ENCODE measurements around the gene PALS2.

Gene PALS2

DNA sequence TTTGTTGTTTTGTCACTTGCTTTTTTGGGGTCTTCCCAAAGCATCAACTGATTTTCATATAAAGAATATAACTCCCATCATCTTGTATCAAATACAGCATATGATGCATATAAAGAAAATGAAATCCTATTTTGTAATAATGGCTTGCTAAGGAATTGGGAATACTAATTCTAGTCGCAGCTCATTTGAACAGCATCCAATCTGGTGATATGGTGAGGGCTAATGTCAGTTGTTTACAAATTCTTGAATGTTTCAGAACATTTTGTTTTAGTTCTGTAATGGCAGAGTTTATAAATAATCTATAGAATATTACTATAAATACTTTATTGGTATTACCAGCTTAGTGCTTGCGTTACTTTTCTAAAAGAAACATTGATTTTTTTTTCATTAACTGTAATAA is 8.9 kb downstream of the PALS2 start:
- no peak overlapping the region for H3K4me3 ChIP-seq (replicated peaks; ENCODE audit: low read depth, low read length)
- TF ChIP-seq, protein P1, sequence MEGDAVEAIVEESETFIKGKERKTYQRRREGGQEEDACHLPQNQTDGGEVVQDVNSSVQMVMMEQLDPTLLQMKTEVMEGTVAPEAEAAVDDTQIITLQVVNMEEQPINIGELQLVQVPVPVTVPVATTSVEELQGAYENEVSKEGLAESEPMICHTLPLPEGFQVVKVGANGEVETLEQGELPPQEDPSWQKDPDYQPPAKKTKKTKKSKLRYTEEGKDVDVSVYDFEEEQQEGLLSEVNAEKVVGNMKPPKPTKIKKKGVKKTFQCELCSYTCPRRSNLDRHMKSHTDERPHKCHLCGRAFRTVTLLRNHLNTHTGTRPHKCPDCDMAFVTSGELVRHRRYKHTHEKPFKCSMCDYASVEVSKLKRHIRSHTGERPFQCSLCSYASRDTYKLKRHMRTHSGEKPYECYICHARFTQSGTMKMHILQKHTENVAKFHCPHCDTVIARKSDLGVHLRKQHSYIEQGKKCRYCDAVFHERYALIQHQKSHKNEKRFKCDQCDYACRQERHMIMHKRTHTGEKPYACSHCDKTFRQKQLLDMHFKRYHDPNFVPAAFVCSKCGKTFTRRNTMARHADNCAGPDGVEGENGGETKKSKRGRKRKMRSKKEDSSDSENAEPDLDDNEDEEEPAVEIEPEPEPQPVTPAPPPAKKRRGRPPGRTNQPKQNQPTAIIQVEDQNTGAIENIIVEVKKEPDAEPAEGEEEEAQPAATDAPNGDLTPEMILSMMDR (IDR thresholded peaks at IDR 0.05; ENCODE audit: low read length, missing control alignments): no peak
- DNase-seq (ENCODE audit: low read depth): no peak

GRCh38 chr7:24587853-24588252 is 14.6 kb downstream of the PALS2 start:
- DNase-seq (ENCODE audit: low read depth): no peak
- H3K4me3 ChIP-seq (replicated peaks; ENCODE audit: low read depth, low read length): no peak overlapping the region
- TF ChIP-seq, protein P1 (IDR thresholded peaks at IDR 0.05; ENCODE audit: low read length, missing control alignments): peak; percentile 34

DNA sequence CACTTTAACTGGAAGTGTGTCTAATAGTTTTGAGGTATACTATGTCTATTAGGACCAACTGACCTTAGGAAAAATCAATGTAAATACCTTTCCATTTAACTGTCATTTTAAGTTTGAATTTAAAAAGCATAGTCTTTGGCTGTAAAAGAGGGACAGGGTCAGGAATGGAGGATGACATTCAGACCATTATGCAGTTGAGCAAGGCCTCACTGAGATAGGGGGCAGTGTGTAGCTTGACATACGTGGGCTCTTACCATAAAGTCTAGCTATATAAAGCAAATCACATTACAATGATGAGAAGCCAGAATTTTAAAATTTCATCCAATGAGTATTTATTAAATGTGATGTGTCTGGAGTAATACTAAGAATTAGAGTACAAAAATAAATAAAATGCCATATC is 17.9 kb downstream of the PALS2 start:
- DNase-seq (ENCODE audit: low read depth): no peak
- TF ChIP-seq, protein P1 (IDR thresholded peaks at IDR 0.05; ENCODE audit: low read length, missing control alignments): peak; percentile 12
- no peak overlapping the region for H3K4me3 ChIP-seq (replicated peaks; ENCODE audit: low read depth, low read length)

- no peak overlapping the region for H3K4me3 ChIP-seq (replicated peaks; ENCODE audit: low read depth, low read length)
- DNase-seq (ENCODE audit: low read depth): no peak
Observed at GRCh38 chr7:24595671-24596418, 22.6 kb downstream of the PALS2 start.

DNA sequence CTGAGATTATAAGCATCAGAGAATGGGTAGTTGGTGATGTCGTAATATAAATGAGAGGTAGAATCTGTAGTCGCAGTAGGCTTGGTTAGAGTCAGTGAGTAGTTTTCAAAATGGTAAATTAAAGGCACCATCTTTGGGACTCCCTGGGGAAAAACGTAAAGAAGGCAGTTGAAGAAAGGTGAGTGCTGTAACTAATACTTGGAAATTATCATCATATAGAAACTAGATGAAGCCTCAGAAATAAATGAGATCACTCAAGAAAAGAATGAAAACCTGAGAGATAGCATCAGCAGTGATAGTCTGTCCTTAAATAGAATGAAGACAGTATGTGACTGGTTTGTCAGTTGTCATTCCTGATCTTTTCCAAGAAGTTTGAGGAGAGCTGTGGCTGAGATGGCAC is 23.8 kb downstream of the PALS2 start:
- H3K4me3 ChIP-seq (replicated peaks; ENCODE audit: low read depth, low read length): no peak overlapping the region
- TF ChIP-seq, protein P1 (IDR thresholded peaks at IDR 0.05; ENCODE audit: low read length, missing control alignments): no peak
- DNase-seq (ENCODE audit: low read depth): no peak

More at GRCh38 chr7:24595671-24596418, 22.6 kb downstream of the PALS2 start:
- TF ChIP-seq, protein P1 (IDR thresholded peaks at IDR 0.05; ENCODE audit: low read length, missing control alignments): no peak

- TF ChIP-seq, protein P1 (IDR thresholded peaks at IDR 0.05; ENCODE audit: low read length, missing control alignments): no peak
- DNase-seq (ENCODE audit: low read depth): peak; percentile 22
- H3K4me3 ChIP-seq (replicated peaks; ENCODE audit: low read depth, low read length): no peak overlapping the region
Observed at GRCh38 chr7:24601600-24601999, 28.3 kb downstream of the PALS2 start.
